MM.1S (cell line): ENCODE data around the gene MRPS18B.

Source experiments
- EZH2 ChIP-seq: fragments of 300-600 bp; sonication (generic); optimal IDR thresholded peaks from 2 replicates; pipeline ENCODE3; 2017; ENCODE audit warnings: low read depth, mild to moderate bottlenecking, antibody characterized with exemption, low read length, mixed read lengths
- EZH2phosphoT487 ChIP-seq: fragments of 300-600 bp; sonication (generic); IDR thresholded peaks from 2 replicates; pipeline ENCODE4 v1.6.1; 2018; ENCODE audit warnings: antibody characterized with exemption, low read length
- TF ChIP-seq, protein P1 (sequence below): fragments of 300-600 bp; sonication (generic); IDR thresholded peaks from 2 replicates; pipeline ENCODE4 v1.5.1; 2016; ENCODE audit warnings: antibody characterized with exemption, low read length, mixed read lengths

DNA sequence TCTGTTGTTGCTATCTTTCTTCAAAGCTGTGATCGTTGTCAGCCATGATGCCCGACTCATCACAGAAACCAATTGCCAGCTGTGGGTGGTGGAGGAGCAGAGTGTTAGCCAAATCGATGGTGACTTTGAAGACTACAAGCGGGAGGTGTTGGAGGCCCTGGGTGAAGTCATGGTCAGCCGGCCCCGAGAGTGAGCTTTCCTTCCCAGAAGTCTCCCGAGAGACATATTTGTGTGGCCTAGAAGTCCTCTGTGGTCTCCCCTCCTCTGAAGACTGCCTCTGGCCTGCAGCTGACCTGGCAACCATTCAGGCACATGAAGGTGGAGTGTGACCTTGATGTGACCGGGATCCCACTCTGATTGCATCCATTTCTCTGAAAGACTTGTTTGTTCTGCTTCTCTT, 27.1 kb upstream of the MRPS18B start:
- TF ChIP-seq EZH2phosphoT487 (no peak), EZH2 (no peak)
- TF ChIP-seq, protein P1, sequence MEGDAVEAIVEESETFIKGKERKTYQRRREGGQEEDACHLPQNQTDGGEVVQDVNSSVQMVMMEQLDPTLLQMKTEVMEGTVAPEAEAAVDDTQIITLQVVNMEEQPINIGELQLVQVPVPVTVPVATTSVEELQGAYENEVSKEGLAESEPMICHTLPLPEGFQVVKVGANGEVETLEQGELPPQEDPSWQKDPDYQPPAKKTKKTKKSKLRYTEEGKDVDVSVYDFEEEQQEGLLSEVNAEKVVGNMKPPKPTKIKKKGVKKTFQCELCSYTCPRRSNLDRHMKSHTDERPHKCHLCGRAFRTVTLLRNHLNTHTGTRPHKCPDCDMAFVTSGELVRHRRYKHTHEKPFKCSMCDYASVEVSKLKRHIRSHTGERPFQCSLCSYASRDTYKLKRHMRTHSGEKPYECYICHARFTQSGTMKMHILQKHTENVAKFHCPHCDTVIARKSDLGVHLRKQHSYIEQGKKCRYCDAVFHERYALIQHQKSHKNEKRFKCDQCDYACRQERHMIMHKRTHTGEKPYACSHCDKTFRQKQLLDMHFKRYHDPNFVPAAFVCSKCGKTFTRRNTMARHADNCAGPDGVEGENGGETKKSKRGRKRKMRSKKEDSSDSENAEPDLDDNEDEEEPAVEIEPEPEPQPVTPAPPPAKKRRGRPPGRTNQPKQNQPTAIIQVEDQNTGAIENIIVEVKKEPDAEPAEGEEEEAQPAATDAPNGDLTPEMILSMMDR, result no peak
